ENCODE results near the gene AP3S2. TPM values are rescaled to one million over a fixed set of nuclear protein-coding genes. Genes with fewer than 3 reads are reported as not detected.

AP3S2 gene
- total and polyA plus RNA-seq, 2 of the 8 experiments (the other 6 are each of a cell fraction or from before 2014, with no cell fraction given), result 19.2 to 45.4 TPM

DNA sequence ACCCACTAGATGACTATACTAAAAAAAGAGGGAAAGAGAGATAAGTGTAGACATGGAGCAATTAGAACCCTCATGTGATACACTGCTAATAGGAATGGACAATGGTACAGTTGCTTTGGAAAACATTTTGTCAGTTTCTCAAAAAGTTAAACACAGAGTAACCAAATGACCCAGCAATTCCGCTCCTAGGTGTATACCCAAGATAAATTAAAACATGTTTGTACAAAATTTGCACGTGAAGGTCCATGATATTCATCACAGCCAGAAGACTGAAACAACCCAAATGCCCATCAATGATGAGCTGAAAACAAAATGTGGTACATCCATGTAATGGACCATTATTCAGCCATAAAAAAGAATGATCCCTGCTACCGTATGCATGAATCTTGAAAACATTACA is 105.8 kb downstream of the AP3S2 start (continued):
- TF ChIP-seq, protein P1, sequence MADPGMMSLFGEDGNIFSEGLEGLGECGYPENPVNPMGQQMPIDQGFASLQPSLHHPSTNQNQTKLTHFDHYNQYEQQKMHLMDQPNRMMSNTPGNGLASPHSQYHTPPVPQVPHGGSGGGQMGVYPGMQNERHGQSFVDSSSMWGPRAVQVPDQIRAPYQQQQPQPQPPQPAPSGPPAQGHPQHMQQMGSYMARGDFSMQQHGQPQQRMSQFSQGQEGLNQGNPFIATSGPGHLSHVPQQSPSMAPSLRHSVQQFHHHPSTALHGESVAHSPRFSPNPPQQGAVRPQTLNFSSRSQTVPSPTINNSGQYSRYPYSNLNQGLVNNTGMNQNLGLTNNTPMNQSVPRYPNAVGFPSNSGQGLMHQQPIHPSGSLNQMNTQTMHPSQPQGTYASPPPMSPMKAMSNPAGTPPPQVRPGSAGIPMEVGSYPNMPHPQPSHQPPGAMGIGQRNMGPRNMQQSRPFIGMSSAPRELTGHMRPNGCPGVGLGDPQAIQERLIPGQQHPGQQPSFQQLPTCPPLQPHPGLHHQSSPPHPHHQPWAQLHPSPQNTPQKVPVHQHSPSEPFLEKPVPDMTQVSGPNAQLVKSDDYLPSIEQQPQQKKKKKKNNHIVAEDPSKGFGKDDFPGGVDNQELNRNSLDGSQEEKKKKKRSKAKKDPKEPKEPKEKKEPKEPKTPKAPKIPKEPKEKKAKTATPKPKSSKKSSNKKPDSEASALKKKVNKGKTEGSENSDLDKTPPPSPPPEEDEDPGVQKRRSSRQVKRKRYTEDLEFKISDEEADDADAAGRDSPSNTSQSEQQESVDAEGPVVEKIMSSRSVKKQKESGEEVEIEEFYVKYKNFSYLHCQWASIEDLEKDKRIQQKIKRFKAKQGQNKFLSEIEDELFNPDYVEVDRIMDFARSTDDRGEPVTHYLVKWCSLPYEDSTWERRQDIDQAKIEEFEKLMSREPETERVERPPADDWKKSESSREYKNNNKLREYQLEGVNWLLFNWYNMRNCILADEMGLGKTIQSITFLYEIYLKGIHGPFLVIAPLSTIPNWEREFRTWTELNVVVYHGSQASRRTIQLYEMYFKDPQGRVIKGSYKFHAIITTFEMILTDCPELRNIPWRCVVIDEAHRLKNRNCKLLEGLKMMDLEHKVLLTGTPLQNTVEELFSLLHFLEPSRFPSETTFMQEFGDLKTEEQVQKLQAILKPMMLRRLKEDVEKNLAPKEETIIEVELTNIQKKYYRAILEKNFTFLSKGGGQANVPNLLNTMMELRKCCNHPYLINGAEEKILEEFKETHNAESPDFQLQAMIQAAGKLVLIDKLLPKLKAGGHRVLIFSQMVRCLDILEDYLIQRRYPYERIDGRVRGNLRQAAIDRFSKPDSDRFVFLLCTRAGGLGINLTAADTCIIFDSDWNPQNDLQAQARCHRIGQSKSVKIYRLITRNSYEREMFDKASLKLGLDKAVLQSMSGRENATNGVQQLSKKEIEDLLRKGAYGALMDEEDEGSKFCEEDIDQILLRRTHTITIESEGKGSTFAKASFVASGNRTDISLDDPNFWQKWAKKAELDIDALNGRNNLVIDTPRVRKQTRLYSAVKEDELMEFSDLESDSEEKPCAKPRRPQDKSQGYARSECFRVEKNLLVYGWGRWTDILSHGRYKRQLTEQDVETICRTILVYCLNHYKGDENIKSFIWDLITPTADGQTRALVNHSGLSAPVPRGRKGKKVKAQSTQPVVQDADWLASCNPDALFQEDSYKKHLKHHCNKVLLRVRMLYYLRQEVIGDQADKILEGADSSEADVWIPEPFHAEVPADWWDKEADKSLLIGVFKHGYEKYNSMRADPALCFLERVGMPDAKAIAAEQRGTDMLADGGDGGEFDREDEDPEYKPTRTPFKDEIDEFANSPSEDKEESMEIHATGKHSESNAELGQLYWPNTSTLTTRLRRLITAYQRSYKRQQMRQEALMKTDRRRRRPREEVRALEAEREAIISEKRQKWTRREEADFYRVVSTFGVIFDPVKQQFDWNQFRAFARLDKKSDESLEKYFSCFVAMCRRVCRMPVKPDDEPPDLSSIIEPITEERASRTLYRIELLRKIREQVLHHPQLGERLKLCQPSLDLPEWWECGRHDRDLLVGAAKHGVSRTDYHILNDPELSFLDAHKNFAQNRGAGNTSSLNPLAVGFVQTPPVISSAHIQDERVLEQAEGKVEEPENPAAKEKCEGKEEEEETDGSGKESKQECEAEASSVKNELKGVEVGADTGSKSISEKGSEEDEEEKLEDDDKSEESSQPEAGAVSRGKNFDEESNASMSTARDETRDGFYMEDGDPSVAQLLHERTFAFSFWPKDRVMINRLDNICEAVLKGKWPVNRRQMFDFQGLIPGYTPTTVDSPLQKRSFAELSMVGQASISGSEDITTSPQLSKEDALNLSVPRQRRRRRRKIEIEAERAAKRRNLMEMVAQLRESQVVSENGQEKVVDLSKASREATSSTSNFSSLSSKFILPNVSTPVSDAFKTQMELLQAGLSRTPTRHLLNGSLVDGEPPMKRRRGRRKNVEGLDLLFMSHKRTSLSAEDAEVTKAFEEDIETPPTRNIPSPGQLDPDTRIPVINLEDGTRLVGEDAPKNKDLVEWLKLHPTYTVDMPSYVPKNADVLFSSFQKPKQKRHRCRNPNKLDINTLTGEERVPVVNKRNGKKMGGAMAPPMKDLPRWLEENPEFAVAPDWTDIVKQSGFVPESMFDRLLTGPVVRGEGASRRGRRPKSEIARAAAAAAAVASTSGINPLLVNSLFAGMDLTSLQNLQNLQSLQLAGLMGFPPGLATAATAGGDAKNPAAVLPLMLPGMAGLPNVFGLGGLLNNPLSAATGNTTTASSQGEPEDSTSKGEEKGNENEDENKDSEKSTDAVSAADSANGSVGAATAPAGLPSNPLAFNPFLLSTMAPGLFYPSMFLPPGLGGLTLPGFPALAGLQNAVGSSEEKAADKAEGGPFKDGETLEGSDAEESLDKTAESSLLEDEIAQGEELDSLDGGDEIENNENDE (IDR thresholded peaks at IDR 0.05; ENCODE audit: insufficient replicate concordance, low read length), result no peak
- TF ChIP-seq KDM1A (IDR thresholded peaks at IDR 0.05; ENCODE audit: borderline replicate concordance, low read length) (no peak), BCL11A (IDR thresholded peaks at IDR 0.05; ENCODE audit: low read depth in 2 of 2, low read length in 2 of 2) (no peak), KDM4A (IDR thresholded peaks at IDR 0.05; ENCODE audit: low read depth, low read length, severe bottlenecking) (no peak), SP1 (IDR thresholded peaks at IDR 0.05; ENCODE audit: low read depth, low read length) (no peak), SIRT6 (IDR thresholded peaks at IDR 0.05; ENCODE audit: low read length) (no peak), SP2 (IDR thresholded peaks at IDR 0.05; ENCODE audit: low read length) (no peak)
- TF ChIP-seq, protein P2, sequence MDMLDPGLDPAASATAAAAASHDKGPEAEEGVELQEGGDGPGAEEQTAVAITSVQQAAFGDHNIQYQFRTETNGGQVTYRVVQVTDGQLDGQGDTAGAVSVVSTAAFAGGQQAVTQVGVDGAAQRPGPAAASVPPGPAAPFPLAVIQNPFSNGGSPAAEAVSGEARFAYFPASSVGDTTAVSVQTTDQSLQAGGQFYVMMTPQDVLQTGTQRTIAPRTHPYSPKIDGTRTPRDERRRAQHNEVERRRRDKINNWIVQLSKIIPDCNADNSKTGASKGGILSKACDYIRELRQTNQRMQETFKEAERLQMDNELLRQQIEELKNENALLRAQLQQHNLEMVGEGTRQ (IDR thresholded peaks at IDR 0.05; ENCODE audit: low read length), result no peak
